ENCODE data around the gene ILDR1. TPM values are rescaled to one million over a fixed set of nuclear protein-coding genes. Genes with fewer than 3 reads are reported as not detected.

ILDR1 gene
- 20.8 and 24.7 TPM in 2 replicates for total RNA-seq (2013; cell fraction: nucleolus; rRNA removed)
- 8.4 and 9.7 TPM in 2 replicates for total RNA-seq (2014; rRNA removed)
- total RNA-seq (2014; rRNA removed; fragmentation: Illumina TruSeq; extraction: Trizol) = 5.1 and 5.3 TPM in 2 replicates
- total RNA-seq (2021) = 7.4 and 7.8 TPM in 2 replicates
- 2.3 TPM for polyA plus RNA-seq (2011; ENCODE audit: low read depth)
- polyA plus RNA-seq (2011; rRNA removed) = 12.0 and 12.4 TPM in 2 replicates
- polyA plus RNA-seq (2011; cell fraction: cytosol; rRNA removed) = 15.0 and 17.7 TPM in 2 replicates
- 12.5 and 16.8 TPM in 2 replicates for polyA plus RNA-seq (2011; cell fraction: nucleus; rRNA removed)
- polyA plus RNA-seq (2012) = 4.5 and 7.5 TPM in 2 replicates
- polyA plus RNA-seq (2014; fragmentation: Illumina TruSeq; extraction: Trizol) = 5.6 and 6.2 TPM in 2 replicates
- 1 to 10 TPM; 1.3 to 1.8 TPM for polyA plus RNA-seq (2014; fragmentation: Nextera tagmentation; extraction: Ambion mirVana)
- 7.9 and 8.2 TPM in 2 replicates for polyA plus RNA-seq (2014; rRNA removed)
- 1 to 10 TPM; 6.6 to 7.5 TPM for polyA plus RNA-seq (2016; fragmentation: Nextera tagmentation; extraction: Ambion mirVana)
- 45.2 and 60.4 TPM in 2 replicates for polyA minus RNA-seq (2011; rRNA and poly(A)+ RNA removed)
- 9.6 and 15.1 TPM in 2 replicates for polyA minus RNA-seq (2011; cell fraction: cytosol; rRNA and poly(A)+ RNA removed)
- 20.7 and 37.2 TPM in 2 replicates for polyA minus RNA-seq (2011; cell fraction: nucleus; rRNA and poly(A)+ RNA removed)
- Bru-seq, nascent RNA = percentile 78 among the genes with signal in this experiment
- percentile 66 among the genes with signal in this experiment for BruChase-seq, experiment 1, labeled RNA remaining after a 6-hour chase
- BruChase-seq, experiment 2, labeled RNA remaining after a 2-hour chase = percentile 62 among the genes with signal in this experiment
- long read RNA-seq, experiment 1, partial matches to known transcripts = 7 of 15 reads
- long read RNA-seq, experiment 1, other reads (novel, unspliced or antisense) = 6 of 15 reads
- long read RNA-seq, experiment 2, partial matches to known transcripts = 12 of 28 reads
- long read RNA-seq, experiment 2, other reads (novel, unspliced or antisense) = 14 of 28 reads

DNA sequence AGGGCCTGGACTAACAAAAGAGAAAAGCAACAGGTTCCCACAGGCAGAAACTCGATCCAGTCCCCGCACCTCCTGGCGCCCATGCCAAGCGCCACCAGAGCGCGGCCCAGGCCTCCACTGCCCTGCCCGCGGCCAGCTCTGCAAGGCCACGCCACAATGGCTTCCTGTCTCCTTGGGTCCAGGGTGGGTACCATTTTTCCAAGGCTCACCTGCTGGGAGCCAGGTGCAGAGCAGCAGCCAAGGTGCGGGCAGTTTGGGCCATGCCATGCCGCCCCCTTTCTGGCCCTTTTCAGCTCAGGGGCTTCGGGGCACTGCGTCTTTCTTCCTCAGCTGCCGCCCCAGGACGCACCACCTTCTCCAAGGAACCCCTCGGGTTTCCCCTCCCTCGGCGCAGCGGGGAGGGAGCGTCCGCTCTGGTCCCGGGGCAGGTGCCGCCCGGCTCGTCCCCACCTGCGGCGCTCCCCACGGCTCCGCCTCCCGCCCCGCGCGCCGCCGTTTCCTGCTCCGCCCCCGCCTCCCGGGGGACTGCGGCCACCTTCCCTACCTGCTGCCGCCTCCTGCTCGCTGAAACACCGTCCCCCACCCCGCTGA is at the start of gene ILDR1:
Gene ILDR1, minus strand, starts transcription at position 437 of the 591 bp plus-strand sequence. Its CDS starts 170 bp downstream, at position 267.
- H3K4me2 ChIP-seq (ENCODE audit: control insufficient read depth, insufficient read depth) = peak within 1 kb of the TSS; percentile 86
- H4K20me1 ChIP-seq (ENCODE audit: control insufficient read depth, insufficient read depth) = no peaks in the 10 kb centered on the region
- ChIA-PET POLR2A (interaction anchor here (0.5 to 8.9 kb wide), 10 partner anchors 8 to 456 kb away, joined by 4 to 120 read pairs (median 30); partner anchors contain the start of gene CD86), SMC1A (ENCODE audit: uncharacterized antibody, unreplicated experiment) (interaction anchor here (0.5 to 9.3 kb wide), 14 partner anchors 8 to 234 kb away, joined by 3 to 454 read pairs (median 24); partner anchors contain the start of gene CD86), RAD21 (ENCODE audit: unreplicated experiment) (interaction anchor here (1.5 to 9.8 kb wide), 12 partner anchors 9 to 242 kb away, joined by 6 to 180 read pairs (median 46); no protein-coding TSS in a partner anchor), CTCF (interaction anchor here (0.7 to 4.3 kb wide), 6 partner anchors 8 to 70 kb away, joined by 3 to 23 read pairs (median 6); no protein-coding TSS in a partner anchor)
- DNase-seq (ENCODE audit: low read depth, low spot score) (no peak), ATAC-seq (peak; percentile 55), FAIRE-seq (no peak)
- H3K9ac ChIP-seq (ENCODE audit: control insufficient read depth, insufficient read depth, low read length) = peak within 1 kb of the TSS; percentile 64
- no peaks in the 10 kb centered on the region for H3K36me3 ChIP-seq (ENCODE audit: control insufficient read depth in 2 of 2, insufficient read depth in 2 of 2, low read length in 1 of 2)
- 10% methylated on average over 18 of the region's 43 CpGs for whole genome bisulfite sequencing (ENCODE audit: insufficient coverage, insufficient replicate concordance, low lambda C conversion rate, missing lambda C conversion rate)
- in situ Hi-C loops (cut with MboI) = no loop called here
- TSS peak; percentile 54 for BruUV-seq (replicated peaks)
- H3K4me1 ChIP-seq (ENCODE audit: control insufficient read depth, insufficient read depth, low read length) = peaks cover 49% of the 10 kb centered on the region
- H2AFZ ChIP-seq (ENCODE audit: control insufficient read depth, low read depth, low read length) = peak within 1 kb of the TSS; percentile 59
- no peaks in the 10 kb centered on the region; the same call in 1 of the 3 replicates for H3K9me3 ChIP-seq (replicated peaks; ENCODE audit: control insufficient read depth, insufficient read depth, low read length)
- H3K4me3 ChIP-seq = peak within 1 kb of the TSS; percentile 72
- H3K79me2 ChIP-seq (ENCODE audit: control insufficient read depth, insufficient read depth, low read length) = peaks cover 19% of the 10 kb centered on the region
- peak within 1 kb of the TSS; percentile 65 for H3K27ac ChIP-seq (ENCODE audit: control insufficient read depth, insufficient read depth)
- H3K27me3 ChIP-seq (replicated peaks in 1 of 2; ENCODE audit: control insufficient read depth in 2 of 2, insufficient read depth in 2 of 2, low read length in 1 of 2) = no peaks in the 10 kb centered on the region
- intact Hi-C loops (cut with micrococcal nuclease; ENCODE audit: unreplicated experiment) = no loop called here
- TF ChIP-seq JUNB (IDR thresholded peaks at IDR 0.05) (no peak), SREBF1 (IDR thresholded peaks at IDR 0.05; ENCODE audit: low read length) (no peak), YY1 (IDR thresholded peaks at IDR 0.05; ENCODE audit: low read depth, low read length) (peak; percentile 11; the same call in 1 of the 2 replicates), BMI1 (IDR thresholded peaks at IDR 0.05; ENCODE audit: borderline replicate concordance) (no peak), ZNF622 (IDR thresholded peaks at IDR 0.05) (no peak), TARDBP (IDR thresholded peaks at IDR 0.05; ENCODE audit: borderline replicate concordance) (no peak), ATF7 (IDR thresholded peaks at IDR 0.05; ENCODE audit: low read depth) (no peak), SIN3A (IDR thresholded peaks at IDR 0.05; ENCODE audit: low read depth, low read length) (no peak), MYB (IDR thresholded peaks at IDR 0.05; ENCODE audit: borderline replicate concordance, low read depth, low read length) (no peak), NFXL1 (IDR thresholded peaks at IDR 0.05; ENCODE audit: borderline replicate concordance) (no peak), DPF2 (IDR thresholded peaks at IDR 0.05) (peak; percentile 84), SMC3 (IDR thresholded peaks at IDR 0.05; ENCODE audit: borderline replicate concordance, low read length) (no peak)
- TF ChIP-seq, protein P1, sequence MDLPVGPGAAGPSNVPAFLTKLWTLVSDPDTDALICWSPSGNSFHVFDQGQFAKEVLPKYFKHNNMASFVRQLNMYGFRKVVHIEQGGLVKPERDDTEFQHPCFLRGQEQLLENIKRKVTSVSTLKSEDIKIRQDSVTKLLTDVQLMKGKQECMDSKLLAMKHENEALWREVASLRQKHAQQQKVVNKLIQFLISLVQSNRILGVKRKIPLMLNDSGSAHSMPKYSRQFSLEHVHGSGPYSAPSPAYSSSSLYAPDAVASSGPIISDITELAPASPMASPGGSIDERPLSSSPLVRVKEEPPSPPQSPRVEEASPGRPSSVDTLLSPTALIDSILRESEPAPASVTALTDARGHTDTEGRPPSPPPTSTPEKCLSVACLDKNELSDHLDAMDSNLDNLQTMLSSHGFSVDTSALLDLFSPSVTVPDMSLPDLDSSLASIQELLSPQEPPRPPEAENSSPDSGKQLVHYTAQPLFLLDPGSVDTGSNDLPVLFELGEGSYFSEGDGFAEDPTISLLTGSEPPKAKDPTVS (IDR thresholded peaks at IDR 0.05; ENCODE audit: low read depth, low read length) = no peak
- TF ChIP-seq, protein P2, sequence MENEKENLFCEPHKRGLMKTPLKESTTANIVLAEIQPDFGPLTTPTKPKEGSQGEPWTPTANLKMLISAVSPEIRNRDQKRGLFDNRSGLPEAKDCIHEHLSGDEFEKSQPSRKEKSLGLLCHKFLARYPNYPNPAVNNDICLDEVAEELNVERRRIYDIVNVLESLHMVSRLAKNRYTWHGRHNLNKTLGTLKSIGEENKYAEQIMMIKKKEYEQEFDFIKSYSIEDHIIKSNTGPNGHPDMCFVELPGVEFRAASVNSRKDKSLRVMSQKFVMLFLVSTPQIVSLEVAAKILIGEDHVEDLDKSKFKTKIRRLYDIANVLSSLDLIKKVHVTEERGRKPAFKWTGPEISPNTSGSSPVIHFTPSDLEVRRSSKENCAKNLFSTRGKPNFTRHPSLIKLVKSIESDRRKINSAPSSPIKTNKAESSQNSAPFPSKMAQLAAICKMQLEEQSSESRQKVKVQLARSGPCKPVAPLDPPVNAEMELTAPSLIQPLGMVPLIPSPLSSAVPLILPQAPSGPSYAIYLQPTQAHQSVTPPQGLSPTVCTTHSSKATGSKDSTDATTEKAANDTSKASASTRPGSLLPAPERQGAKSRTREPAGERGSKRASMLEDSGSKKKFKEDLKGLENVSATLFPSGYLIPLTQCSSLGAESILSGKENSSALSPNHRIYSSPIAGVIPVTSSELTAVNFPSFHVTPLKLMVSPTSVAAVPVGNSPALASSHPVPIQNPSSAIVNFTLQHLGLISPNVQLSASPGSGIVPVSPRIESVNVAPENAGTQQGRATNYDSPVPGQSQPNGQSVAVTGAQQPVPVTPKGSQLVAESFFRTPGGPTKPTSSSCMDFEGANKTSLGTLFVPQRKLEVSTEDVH (IDR thresholded peaks at IDR 0.05; ENCODE audit: low read depth, partially characterized antibody) = no peak
- TF ChIP-seq, protein P3, sequence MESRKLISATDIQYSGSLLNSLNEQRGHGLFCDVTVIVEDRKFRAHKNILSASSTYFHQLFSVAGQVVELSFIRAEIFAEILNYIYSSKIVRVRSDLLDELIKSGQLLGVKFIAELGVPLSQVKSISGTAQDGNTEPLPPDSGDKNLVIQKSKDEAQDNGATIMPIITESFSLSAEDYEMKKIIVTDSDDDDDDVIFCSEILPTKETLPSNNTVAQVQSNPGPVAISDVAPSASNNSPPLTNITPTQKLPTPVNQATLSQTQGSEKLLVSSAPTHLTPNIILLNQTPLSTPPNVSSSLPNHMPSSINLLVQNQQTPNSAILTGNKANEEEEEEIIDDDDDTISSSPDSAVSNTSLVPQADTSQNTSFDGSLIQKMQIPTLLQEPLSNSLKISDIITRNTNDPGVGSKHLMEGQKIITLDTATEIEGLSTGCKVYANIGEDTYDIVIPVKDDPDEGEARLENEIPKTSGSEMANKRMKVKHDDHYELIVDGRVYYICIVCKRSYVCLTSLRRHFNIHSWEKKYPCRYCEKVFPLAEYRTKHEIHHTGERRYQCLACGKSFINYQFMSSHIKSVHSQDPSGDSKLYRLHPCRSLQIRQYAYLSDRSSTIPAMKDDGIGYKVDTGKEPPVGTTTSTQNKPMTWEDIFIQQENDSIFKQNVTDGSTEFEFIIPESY (IDR thresholded peaks at IDR 0.05) = peak; percentile 95
